GM19351 (cell line): ENCODE results near the gene VPS35L.

Experiments used
- ATAC-seq: cut with Tn5 transposase; IDR thresholded peaks from one replicate; pipeline ENCODE4 v1.9.1; 2021; ENCODE audit warnings: mild to moderate bottlenecking, moderate library complexity; ENCODE audit not compliant: unreplicated experiment

The VPS35L gene

GRCh38 chr16:19589771-19590302 lies 34.3 kb downstream of the VPS35L start:
- ATAC-seq, result no peak

- no peak for ATAC-seq
These were observed 39.7 kb downstream of the VPS35L start for GRCh38 chr16:19595043-19595767.

- no peak for ATAC-seq
These were observed 43.5 kb downstream of the VPS35L start for GRCh38 chr16:19598805-19599510.

GRCh38 chr16:19599968-19600716 lies 44.6 kb downstream of the VPS35L start:
- ATAC-seq, result no peak

GRCh38 chr16:19601083-19601976 lies 45.8 kb downstream of the VPS35L start:
- no peak for ATAC-seq

- no peak for ATAC-seq
These were observed 49.4 kb downstream of the VPS35L start for GRCh38 chr16:19604911-19605310.

GRCh38 chr16:19605701-19606100 lies 50.2 kb downstream of the VPS35L start:
- ATAC-seq, result no peak

- no peak for ATAC-seq
These were observed 52.2 kb downstream of the VPS35L start for GRCh38 chr16:19607616-19608280.

GRCh38 chr16:19609359-19609758 lies 53.9 kb downstream of the VPS35L start:
- ATAC-seq, result no peak

- ATAC-seq, result no peak
These were observed 54.7 kb downstream of the VPS35L start for GRCh38 chr16:19610200-19610599.

GRCh38 chr16:19613834-19614233 lies 58.3 kb downstream of the VPS35L start:
- no peak for ATAC-seq

- ATAC-seq, result no peak
These were observed 60.7 kb downstream of the VPS35L start for GRCh38 chr16:19616241-19616640.

GRCh38 chr16:19618876-19619275 lies 63.4 kb downstream of the VPS35L start:
- ATAC-seq, result no peak

- ATAC-seq, result no peak
These were observed 65.9 kb downstream of the VPS35L start for GRCh38 chr16:19621445-19621844.

GRCh38 chr16:19625039-19625438 lies 69.5 kb downstream of the VPS35L start:
- no peak for ATAC-seq

- ATAC-seq, result no peak
These were observed 81.1 kb downstream of the VPS35L start for GRCh38 chr16:19636436-19637267.

- no peak for ATAC-seq
These were observed 84.5 kb downstream of the VPS35L start for GRCh38 chr16:19639986-19640421.

GRCh38 chr16:19642501-19642900 lies 87.0 kb downstream of the VPS35L start:
- no peak for ATAC-seq

- ATAC-seq, result no peak
These were observed 89.4 kb downstream of the VPS35L start for GRCh38 chr16:19644877-19645276.
